ENCODE results near the gene NIPBL. TPM values are rescaled to one million over a fixed set of nuclear protein-coding genes. Genes with fewer than 3 reads are reported as not detected.

The NIPBL gene
- total RNA-seq = 132 TPM
- 10 to 100 TPM; 12.5 to 21.2 (median 15.4) TPM for polyA plus RNA-seq

- Histone ChIP-seq H3K9me3 (ENCODE audit: control insufficient read depth in 2 of 2, low read length in 2 of 2) (no peaks in the 10 kb centered on the region), H3K4me3 (ENCODE audit: low read depth, low read length) (peak within 1 kb of the TSS; percentile 99), H3K27me3 (ENCODE audit: control insufficient read depth, insufficient read depth, low read length) (no peaks in the 10 kb centered on the region), H3K27ac (ENCODE audit: insufficient read depth, low read length, poor library complexity, severe bottlenecking) (peak within 1 kb of the TSS; percentile 97), H3K4me1 (ENCODE audit: control insufficient read depth, insufficient read depth, low read length, poor library complexity, severe bottlenecking) (peaks cover 57% of the 10 kb centered on the region), H3K36me3 (ENCODE audit: control insufficient read depth, insufficient read depth, low read length) (no peaks in the 10 kb centered on the region)
- peak; percentile 69 to 71 for ATAC-seq (ENCODE audit: low read depth in 2 of 2)
- DNase-seq = peak; percentile 87 to 95 (median 89)
- Mint-ChIP-seq H3K9me3 (peaks cover 0 to 2% (median 0%) of the 10 kb centered on the region in 7 donors), H3K27ac (peak within 1 kb of the TSS; percentile 96 to 99 (median 98)), H3K4me1 (peaks cover 17 to 65% (median 43%) of the 10 kb centered on the region in 4 donors), H3K27me3 (peaks cover 8% of the 10 kb centered on the region), H3K36me3 (no peaks in the 10 kb centered on the region), H3K4me3 (peak within 1 kb of the TSS; percentile 87 to 99 (median 98))
Observed at GRCh38 chr5:36876299-36876964, at the start of gene NIPBL. Gene NIPBL, plus strand, starts transcription at chr5:36876769. Its CDS starts 76,928 bp downstream, at chr5:36953697.

- no peak overlapping the region for H3K27ac ChIP-seq (ENCODE audit: insufficient read depth, low read length, poor library complexity, severe bottlenecking)
- Mint-ChIP-seq H3K27me3 (peaks cover 24% of the 10 kb centered on the region), H3K9me3 (peaks cover 0 to 1% (median 0%) of the 10 kb centered on the region in 7 donors)
Observed at GRCh38 chr5:36832274-36832673, 44.3 kb upstream of the NIPBL start.

GRCh38 chr5:36836831-36837230, 39.7 kb upstream of the NIPBL start:
- Histone ChIP-seq H3K27ac (ENCODE audit: insufficient read depth, low read length, poor library complexity, severe bottlenecking) (no peak overlapping the region), H3K27me3 (ENCODE audit: control insufficient read depth, insufficient read depth, low read length) (peaks cover 12% of the 10 kb centered on the region), H3K4me1 (ENCODE audit: control insufficient read depth, insufficient read depth, low read length, poor library complexity, severe bottlenecking) (no peaks in the 10 kb centered on the region), H3K9me3 (ENCODE audit: control insufficient read depth in 2 of 2, low read length in 2 of 2) (no peaks in the 10 kb centered on the region), H3K4me3 (ENCODE audit: low read depth, low read length) (no peak overlapping the region), H3K36me3 (ENCODE audit: control insufficient read depth, insufficient read depth, low read length) (no peaks in the 10 kb centered on the region)
- Mint-ChIP-seq H3K4me3 (no peak overlapping the region), H3K27ac (no peak overlapping the region), H3K36me3 (no peaks in the 10 kb centered on the region), H3K27me3 (peaks cover 50% of the 10 kb centered on the region), H3K4me1 (no peaks in the 10 kb centered on the region), H3K9me3 (peaks cover 0 to 4% (median 0%) of the 10 kb centered on the region in 7 donors)
- no peak for DNase-seq
- ATAC-seq (ENCODE audit: low read depth in 2 of 2) = no peak

More at GRCh38 chr5:36832274-36832673, 44.3 kb upstream of the NIPBL start:
- peaks cover 11% of the 10 kb centered on the region for H3K27me3 ChIP-seq (ENCODE audit: control insufficient read depth, insufficient read depth, low read length)
- DNase-seq (no peak), ATAC-seq (ENCODE audit: low read depth in 2 of 2) (no peak)
- H3K4me3 ChIP-seq (ENCODE audit: low read depth, low read length) = no peak overlapping the region
- H3K36me3 ChIP-seq (ENCODE audit: control insufficient read depth, insufficient read depth, low read length) = no peaks in the 10 kb centered on the region
- no peaks in the 10 kb centered on the region for H3K4me1 Mint-ChIP-seq
- H3K27ac Mint-ChIP-seq = no peak overlapping the region
- H3K4me1 ChIP-seq (ENCODE audit: control insufficient read depth, insufficient read depth, low read length, poor library complexity, severe bottlenecking) = no peaks in the 10 kb centered on the region
- H3K9me3 ChIP-seq (ENCODE audit: control insufficient read depth in 2 of 2, low read length in 2 of 2) = no peaks in the 10 kb centered on the region
- no peaks in the 10 kb centered on the region for H3K36me3 Mint-ChIP-seq
- H3K4me3 Mint-ChIP-seq = no peak overlapping the region

GRCh38 chr5:36839489-36840476, 36.8 kb upstream of the NIPBL start:
- no peak for DNase-seq
- Histone ChIP-seq H3K4me1 (ENCODE audit: control insufficient read depth, insufficient read depth, low read length, poor library complexity, severe bottlenecking) (no peaks in the 10 kb centered on the region), H3K9me3 (ENCODE audit: control insufficient read depth in 2 of 2, low read length in 2 of 2) (no peaks in the 10 kb centered on the region), H3K27me3 (ENCODE audit: control insufficient read depth, insufficient read depth, low read length) (peaks cover 12% of the 10 kb centered on the region), H3K27ac (ENCODE audit: insufficient read depth, low read length, poor library complexity, severe bottlenecking) (no peak overlapping the region), H3K36me3 (ENCODE audit: control insufficient read depth, insufficient read depth, low read length) (no peaks in the 10 kb centered on the region), H3K4me3 (ENCODE audit: low read depth, low read length) (no peak overlapping the region)
- H3K9me3 Mint-ChIP-seq = peaks cover 0 to 4% (median 0%) of the 10 kb centered on the region in 7 donors
- no peak for ATAC-seq (ENCODE audit: low read depth in 2 of 2)
- peaks cover 44% of the 10 kb centered on the region for H3K27me3 Mint-ChIP-seq
- H3K4me1 Mint-ChIP-seq = peaks cover 0 to 6% (median 5%) of the 10 kb centered on the region in 4 donors
- H3K36me3 Mint-ChIP-seq = no peaks in the 10 kb centered on the region
- no peak overlapping the region for H3K4me3 Mint-ChIP-seq
- H3K27ac Mint-ChIP-seq = no peak overlapping the region

- H3K9me3 Mint-ChIP-seq = peaks cover 0 to 4% (median 2%) of the 10 kb centered on the region in 7 donors
- peaks cover 53% of the 10 kb centered on the region for H3K27me3 Mint-ChIP-seq
- no peaks in the 10 kb centered on the region for H3K36me3 Mint-ChIP-seq
- ATAC-seq (ENCODE audit: low read depth in 2 of 2) (no peak), DNase-seq (no peak)
- no peak overlapping the region for H3K4me3 ChIP-seq (ENCODE audit: low read depth, low read length)
- peaks cover 0 to 11% (median 5%) of the 10 kb centered on the region in 4 donors for H3K4me1 Mint-ChIP-seq
- H3K9me3 ChIP-seq (ENCODE audit: control insufficient read depth in 2 of 2, low read length in 2 of 2) = no peaks in the 10 kb centered on the region
- H3K36me3 ChIP-seq (ENCODE audit: control insufficient read depth, insufficient read depth, low read length) = no peaks in the 10 kb centered on the region
- peaks cover 14% of the 10 kb centered on the region for H3K27me3 ChIP-seq (ENCODE audit: control insufficient read depth, insufficient read depth, low read length)
- no peak overlapping the region for H3K4me3 Mint-ChIP-seq
- no peak overlapping the region for H3K27ac Mint-ChIP-seq
- H3K27ac ChIP-seq (ENCODE audit: insufficient read depth, low read length, poor library complexity, severe bottlenecking) = no peak overlapping the region
- H3K4me1 ChIP-seq (ENCODE audit: control insufficient read depth, insufficient read depth, low read length, poor library complexity, severe bottlenecking) = no peaks in the 10 kb centered on the region
Observed at GRCh38 chr5:36841677-36842076, 34.9 kb upstream of the NIPBL start.

- Mint-ChIP-seq H3K4me3 (no peak overlapping the region), H3K36me3 (no peaks in the 10 kb centered on the region), H3K4me1 (peaks cover 0 to 11% (median 5%) of the 10 kb centered on the region in 4 donors), H3K9me3 (peaks cover 0 to 4% (median 2%) of the 10 kb centered on the region in 7 donors), H3K27ac (no peak overlapping the region), H3K27me3 (peaks cover 49% of the 10 kb centered on the region)
- H3K27me3 ChIP-seq (ENCODE audit: control insufficient read depth, insufficient read depth, low read length) = peaks cover 14% of the 10 kb centered on the region
- no peaks in the 10 kb centered on the region for H3K4me1 ChIP-seq (ENCODE audit: control insufficient read depth, insufficient read depth, low read length, poor library complexity, severe bottlenecking)
- no peak for ATAC-seq (ENCODE audit: low read depth in 2 of 2)
- H3K27ac ChIP-seq (ENCODE audit: insufficient read depth, low read length, poor library complexity, severe bottlenecking) = no peak overlapping the region
- H3K9me3 ChIP-seq (ENCODE audit: control insufficient read depth in 2 of 2, low read length in 2 of 2) = no peaks in the 10 kb centered on the region
- no peak for DNase-seq
- H3K36me3 ChIP-seq (ENCODE audit: control insufficient read depth, insufficient read depth, low read length) = no peaks in the 10 kb centered on the region
- no peak overlapping the region for H3K4me3 ChIP-seq (ENCODE audit: low read depth, low read length)
Observed at GRCh38 chr5:36842087-36842486, 34.5 kb upstream of the NIPBL start.

- Histone ChIP-seq H3K36me3 (ENCODE audit: control insufficient read depth, insufficient read depth, low read length) (no peaks in the 10 kb centered on the region), H3K27me3 (ENCODE audit: control insufficient read depth, insufficient read depth, low read length) (peaks cover 11% of the 10 kb centered on the region), H3K9me3 (ENCODE audit: control insufficient read depth in 2 of 2, low read length in 2 of 2) (no peaks in the 10 kb centered on the region), H3K4me3 (ENCODE audit: low read depth, low read length) (no peak overlapping the region), H3K4me1 (ENCODE audit: control insufficient read depth, insufficient read depth, low read length, poor library complexity, severe bottlenecking) (no peaks in the 10 kb centered on the region), H3K27ac (ENCODE audit: insufficient read depth, low read length, poor library complexity, severe bottlenecking) (no peak overlapping the region)
- Mint-ChIP-seq H3K4me3 (no peak overlapping the region), H3K9me3 (peaks cover 0 to 4% (median 0%) of the 10 kb centered on the region in 7 donors), H3K4me1 (peaks cover 0 to 11% (median 5%) of the 10 kb centered on the region in 4 donors), H3K27me3 (peaks cover 34% of the 10 kb centered on the region), H3K36me3 (no peaks in the 10 kb centered on the region), H3K27ac (no peak overlapping the region)
- DNase-seq (no peak), ATAC-seq (ENCODE audit: low read depth in 2 of 2) (no peak)
Observed at GRCh38 chr5:36844305-36844704, 32.3 kb upstream of the NIPBL start.
